Psoas muscle (tissue), 8 donors: ENCODE measurements around the gene TMPO. TPM values are rescaled to one million over a fixed set of nuclear protein-coding genes. Genes with fewer than 3 reads are reported as not detected.

Source experiments
- ATAC-seq, 4 donors: fragments of 200-7000 bp; cut with Tn5 transposase; one replicate each; pipeline ENCODE4 v1.9.1; 2020; ENCODE audit warnings: moderate library complexity in 3 of 4, mild to moderate bottlenecking in 2 of 4
- DNase-seq, 2 donors: peaks; one replicate each; pipeline ENCODE4 v3.0.0-alpha.2; 2020
- H3K27ac ChIP-seq: fragments of 200-600 bp; one replicate; pipeline ENCODE4 v1.8.0; 2022
- H3K27me3 ChIP-seq, 3 donors: fragments of 200-600 bp in 1 of 3; one replicate each; pipeline versions ENCODE4 v1.6.1 to v1.8.0; 2013 to 2022; ENCODE audit warnings: low read length in 2 of 3, mild to moderate bottlenecking in 2 of 3, moderate library complexity in 1 of 3; ENCODE audit not compliant: insufficient read depth in 3 of 3
- H3K36me3 ChIP-seq, 2 donors: fragments of 200-600 bp in 1 of 2; one replicate each; pipeline versions ENCODE4 v1.6.1 to v1.8.0; 2013 to 2022; ENCODE audit warnings: low read depth in 1 of 2, mild to moderate bottlenecking in 1 of 2, moderate library complexity in 1 of 2; ENCODE audit not compliant: insufficient read depth in 1 of 2
- H3K4me1 ChIP-seq: fragments of 200-600 bp; one replicate; pipeline ENCODE4 v1.8.0; 2022
- H3K4me3 ChIP-seq: fragments of 200-600 bp; one replicate; pipeline ENCODE4 v1.8.0; 2022; ENCODE audit warnings: mild to moderate bottlenecking
- H3K9me3 ChIP-seq: fragments of 200-600 bp; one replicate; pipeline ENCODE4 v1.8.0; 2022
- CTCF ChIP-seq: fragments of 200-600 bp; IDR thresholded peaks from one replicate; pipeline ENCODE4 v1.8.0; 2022; ENCODE audit warnings: antibody characterized with exemption
- WGBS, 3 donors: extraction: QIAGEN DNeasy Blood & Tissue Kit; methylation state at CpG; one replicate each; pipeline versions ENCODE4 v1.1.6 to v1.1.7; 2013; 5-methylcytosine and 5-hydroxymethylcytosine counted together
- intact Hi-C, 2 donors: fragments of 100-400 bp; cut with DNase I; formaldehyde crosslinking; loops; one replicate each; pipeline versions ENCODE4 v1.11.0 to v1.14.2; 2022
- polyA plus RNA-seq, 3 donors: library from polyadenylated mRNA; stranded (reverse); fragments of 200-250 nt; gene quantifications; one replicate each; pipeline ENCODE4 v1.2.3, GENCODE V29; 2013
- total RNA-seq, 4 donors: library from RNA; stranded (reverse); fragmentation: NEBNext Ultra II Directional in 2 of 4; extraction: Animal tissue kit (Norgen Biotek cat#: 25700) in 2 of 4; gene quantifications; one replicate each; pipeline versions ENCODE4 v1.2.1 to v1.2.4, GENCODE V29; 2021 to 2023
- donor health status: healthy with polysubstance abuse.
- donor health status: DM: no; HTN: no; CAD: no; lungs with moderate emphysema.
- donor health status: Bipolar disorder and iron deficiency.
- donor health status: healthy.
- donor health status: DM: yes; HTN: yes; CAD: no.
- donor health status: DM: no; HTN: no; CAD: no.
- donor health status: DM: no; HTN: no; CAD: no.
- donor health status: DM: yes; HTN: yes; CAD: no.

TMPO gene
- total and polyA plus RNA-seq, 7 donors, result 5.9 to 15.9 (median 9.1) TPM

GRCh38 chr12:98578821-98579220 is 63.4 kb downstream of the TMPO start:
- WGBS, 3 donors, result 73 to 75% (median 73%) methylated on average over 2 of the region's 2 CpGs
- Histone ChIP-seq H3K27me3 (no peaks in the 10 kb centered on the region), H3K4me3 (no peak overlapping the region), H3K9me3 (no peaks in the 10 kb centered on the region), H3K4me1 (no peaks in the 10 kb centered on the region), H3K36me3 (no peaks in the 10 kb centered on the region), H3K27ac (no peak overlapping the region)
- intact Hi-C loops, result no loop called here
- TF ChIP-seq CTCF, result no peak
- no peak for ATAC-seq
- no peak for DNase-seq

DNA sequence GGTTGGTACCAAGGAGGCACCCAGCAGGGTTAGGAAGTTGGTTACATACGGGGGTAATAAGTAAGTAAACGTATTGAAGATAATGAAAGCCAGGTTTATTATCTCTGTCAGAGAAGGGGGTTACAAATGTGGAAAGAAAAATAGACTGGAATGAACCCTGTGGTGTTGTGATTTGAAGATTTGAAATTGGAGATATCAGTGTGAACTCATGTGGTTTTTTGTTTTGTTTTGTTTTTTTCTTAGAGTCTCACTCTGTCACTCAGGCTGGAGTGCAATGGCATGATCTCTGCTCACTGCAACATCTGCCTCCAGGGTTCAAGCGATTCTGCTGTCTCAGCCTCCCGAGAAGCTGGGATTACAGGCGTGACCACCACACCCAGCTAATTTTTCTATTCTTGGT is 64.0 kb downstream of the TMPO start:
- no peak for ATAC-seq
- Histone ChIP-seq H3K27me3 (no peaks in the 10 kb centered on the region), H3K27ac (no peak overlapping the region), H3K9me3 (no peaks in the 10 kb centered on the region), H3K4me3 (no peak overlapping the region), H3K36me3 (no peaks in the 10 kb centered on the region), H3K4me1 (no peaks in the 10 kb centered on the region)
- DNase-seq, result no peak
- TF ChIP-seq CTCF, result no peak
- intact Hi-C loops, result no loop called here
- 74 to 82% (median 81%) methylated on average over 5 of the region's 5 CpGs for WGBS, 3 donors

GRCh38 chr12:98579835-98580234 is 64.4 kb downstream of the TMPO start:
- H3K36me3 ChIP-seq, result no peaks in the 10 kb centered on the region
- no peaks in the 10 kb centered on the region for H3K27me3 ChIP-seq
- H3K4me3 ChIP-seq, result no peak overlapping the region
- no peaks in the 10 kb centered on the region for H3K4me1 ChIP-seq
- intact Hi-C loops, result no loop called here
- H3K9me3 ChIP-seq, result no peaks in the 10 kb centered on the region
- DNase-seq (no peak), ATAC-seq (no peak)
- 92 to 96% (median 95%) methylated on average over 3 of the region's 3 CpGs for WGBS, 3 donors
- no peak for TF ChIP-seq CTCF
- H3K27ac ChIP-seq, result no peak overlapping the region

- no peak for ATAC-seq
- no peak overlapping the region for H3K4me3 ChIP-seq
- H3K9me3 ChIP-seq, result no peaks in the 10 kb centered on the region
- H3K4me1 ChIP-seq, result no peaks in the 10 kb centered on the region
- no peaks in the 10 kb centered on the region for H3K36me3 ChIP-seq
- WGBS, 3 donors, result 93 to 97% (median 95%) methylated on average over 5 of the region's 5 CpGs
- no peaks in the 10 kb centered on the region for H3K27me3 ChIP-seq
- DNase-seq, result no peak
- intact Hi-C loops, result no loop called here
- H3K27ac ChIP-seq, result no peak overlapping the region
- TF ChIP-seq CTCF, result no peak
Observed at GRCh38 chr12:98580695-98581094, 65.3 kb downstream of the TMPO start.

- no peaks in the 10 kb centered on the region for H3K36me3 ChIP-seq
- TF ChIP-seq CTCF, result no peak
- intact Hi-C loops, result no loop called here
- H3K4me1 ChIP-seq, result no peaks in the 10 kb centered on the region
- ATAC-seq, result no peak
- H3K27me3 ChIP-seq, result no peaks in the 10 kb centered on the region
- DNase-seq, result no peak
- no peaks in the 10 kb centered on the region for H3K9me3 ChIP-seq
- 86 to 91% (median 88%) methylated on average over 1 of the region's 1 CpG for WGBS, 3 donors
- H3K27ac ChIP-seq, result no peak overlapping the region
- no peak overlapping the region for H3K4me3 ChIP-seq
Observed at GRCh38 chr12:98581101-98581500, 65.7 kb downstream of the TMPO start.
